Frontal cortex (tissue), 4 donors: Measurements from ENCODE around the gene CAMK2G. TPM values are rescaled to one million over a fixed set of nuclear protein-coding genes. Genes with fewer than 3 reads are reported as not detected.
A peak's percentile ranks its signal among the peaks of the same experiment; 100 is the strongest.

Experiments
- DNase-seq, 2 donors: peaks; one replicate each; pipeline ENCODE4 v3.0.0; 2012; ENCODE audit warnings: low spot score in 2 of 2
- FAIRE-seq: peaks from 2 replicates; lab custom pipeline; 2012; peaks lifted over from hg19 to GRCh38; lab: Jason Lieb, UNC
- total RNA-seq: library from RNA; depleted of rRNA; stranded (reverse); fragments of >200 nt; gene quantifications from one replicate; pipeline ENCODE4 v1.2.3, GENCODE V29; 2014
- donor health status: control.
- donor health status: control.
- donor health status: control.

Gene CAMK2G
- total RNA-seq, 1 donor from 2014 or later, result 50.1 TPM

DNA sequence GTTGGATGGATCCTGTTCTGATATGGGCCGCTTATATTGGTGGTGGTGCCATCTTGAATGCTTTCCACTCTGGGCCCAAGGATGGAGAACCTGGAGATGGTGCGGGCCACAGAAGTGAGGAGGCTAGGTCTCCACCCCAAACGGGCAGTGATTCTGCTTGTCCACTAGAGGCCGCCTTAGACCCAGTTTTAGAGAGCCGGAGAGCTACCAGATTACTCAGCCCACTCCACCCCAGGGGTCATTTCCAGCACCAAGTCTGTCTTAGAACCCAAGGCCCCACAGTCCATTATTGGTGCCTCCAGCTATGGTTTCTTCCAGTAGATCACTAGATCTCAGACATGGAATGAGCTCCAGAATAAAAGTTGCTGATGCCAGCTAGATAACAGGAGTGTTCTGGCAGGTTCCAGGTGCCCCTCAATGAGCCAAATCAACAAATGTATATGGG is 11.8 kb upstream of the CAMK2G start:
- DNase-seq (peak in 1 of 2 donors; percentile 72), FAIRE-seq (no peak)

DNA sequence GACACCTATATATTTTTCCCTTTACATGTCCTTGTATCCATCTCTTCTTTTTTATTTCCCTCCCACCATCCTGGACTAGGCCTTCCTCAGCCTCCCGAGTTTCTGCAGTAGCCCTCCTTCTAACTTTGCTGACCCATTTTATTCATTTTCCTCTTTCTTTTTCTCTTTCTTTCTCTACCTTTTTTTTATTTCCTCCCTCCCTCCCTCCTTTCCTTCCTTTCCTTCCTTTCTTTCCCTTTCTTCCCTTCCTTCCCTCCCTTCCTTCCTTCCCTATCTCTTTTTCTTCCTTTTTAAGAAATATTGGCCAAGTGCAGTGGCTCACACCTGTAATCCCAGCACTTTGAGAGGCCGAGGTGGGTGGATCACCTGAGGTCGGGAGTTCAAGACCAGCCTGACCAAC is 9.7 kb upstream of the CAMK2G start:
- FAIRE-seq, result no peak
- DNase-seq, result no peak

DNA sequence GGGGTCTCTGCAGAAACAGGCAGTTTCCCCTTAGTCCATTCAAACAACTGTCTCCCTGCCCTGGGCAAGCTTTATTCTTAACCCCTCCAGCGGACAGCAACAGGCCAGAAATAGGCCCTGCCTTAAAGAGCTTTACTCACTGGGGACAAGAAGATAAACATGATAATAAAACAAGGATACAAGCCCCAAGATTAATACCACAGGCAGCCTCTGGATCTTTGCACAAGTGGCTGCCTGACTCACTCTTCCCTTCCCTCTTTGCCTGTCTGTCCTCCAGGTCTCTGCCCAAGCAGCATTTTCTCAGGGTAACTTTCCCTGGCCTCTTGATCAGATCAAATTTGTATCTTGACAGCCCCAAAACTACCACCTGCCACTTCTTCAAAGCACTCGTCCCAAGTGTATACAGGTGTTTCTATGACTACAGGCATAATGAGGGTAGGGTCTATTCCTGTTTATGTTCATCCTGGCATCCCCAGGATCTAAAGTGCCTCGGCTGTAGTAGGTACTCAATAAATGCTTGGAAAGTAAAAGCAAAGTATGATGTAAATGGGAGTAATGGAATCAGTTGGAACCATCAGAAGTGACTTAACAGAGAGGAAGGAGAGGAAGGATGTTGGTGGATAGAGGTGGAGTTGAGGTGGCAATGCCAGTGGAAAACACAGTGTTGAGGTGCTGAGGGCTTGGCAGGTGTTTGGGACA is 7.0 kb upstream of the CAMK2G start:
- FAIRE-seq, result no peak

GRCh38 chr10:73879296-73880173 is 5.2 kb upstream of the CAMK2G start:
- FAIRE-seq, result no peak
- DNase-seq, result peak in 1 of 2 donors; percentile 73

More for the DNA sequence above, 7.0 kb upstream of the CAMK2G start:
- no peak for DNase-seq

DNA sequence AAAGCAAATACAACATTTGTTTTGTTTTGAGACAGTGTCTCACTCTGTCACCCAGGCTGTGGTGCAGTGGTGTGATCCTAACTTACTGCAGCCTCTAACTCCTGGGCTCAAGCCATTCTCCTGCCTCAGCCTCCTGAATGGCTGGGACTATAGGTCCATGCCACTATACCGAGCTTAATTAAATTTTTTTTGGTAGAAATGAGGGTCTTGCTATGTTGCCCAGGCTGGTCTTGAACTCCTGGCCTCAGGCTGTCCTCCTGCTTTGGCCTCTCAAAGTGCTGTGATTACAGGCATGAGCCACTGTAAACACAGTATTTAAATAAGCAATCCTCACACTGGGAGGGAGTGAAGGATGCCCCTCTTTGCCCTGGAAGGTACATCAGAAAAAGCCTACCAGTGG is 4.0 kb upstream of the CAMK2G start:
- FAIRE-seq (no peak), DNase-seq (no peak)

GRCh38 chr10:73877533-73878160 is 3.3 kb upstream of the CAMK2G start:
- FAIRE-seq (no peak), DNase-seq (no peak)

DNA sequence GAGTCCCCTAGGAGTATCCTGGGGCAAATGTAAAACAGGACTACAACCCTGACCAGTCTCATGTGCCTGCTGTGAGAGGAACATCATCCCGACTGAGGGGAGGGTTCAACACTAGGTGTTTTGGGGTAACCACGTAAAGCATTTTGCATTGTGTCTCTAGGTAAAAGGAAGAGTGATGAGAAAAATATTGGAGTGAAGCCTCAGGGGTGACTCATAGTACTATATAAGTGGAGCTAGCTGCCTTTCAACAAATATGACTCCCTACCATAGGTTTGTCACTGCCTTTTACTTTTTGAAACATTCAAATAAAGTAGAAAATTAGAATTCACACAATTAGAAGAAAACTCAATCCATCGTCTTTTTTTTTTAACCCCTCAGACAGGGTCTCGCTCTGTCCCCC is 2.6 kb upstream of the CAMK2G start:
- FAIRE-seq, result no peak
- no peak for DNase-seq

DNA sequence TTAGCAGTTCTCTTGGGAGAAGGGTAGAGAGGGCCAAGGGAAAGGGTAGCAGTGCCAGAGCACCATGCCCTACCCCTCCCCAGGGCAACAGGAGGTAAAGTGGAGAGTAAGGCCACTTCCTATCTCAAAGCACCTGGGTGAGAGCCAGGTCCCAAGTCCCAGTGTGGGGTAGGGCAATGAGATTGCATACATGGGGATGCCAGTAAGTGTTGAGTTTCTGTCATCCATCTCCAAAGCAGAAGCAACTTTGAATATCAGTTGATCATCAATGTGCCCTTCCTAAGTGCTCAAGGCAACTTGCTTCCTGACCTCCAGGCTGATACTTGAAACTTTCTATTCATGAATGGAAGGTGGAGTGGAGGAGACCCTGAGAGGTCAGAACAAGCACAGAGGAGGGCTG is 2.2 kb upstream of the CAMK2G start:
- FAIRE-seq (no peak), DNase-seq (no peak)

- no peak for DNase-seq
- FAIRE-seq, result no peak
These were observed 1.8 kb upstream of the CAMK2G start for GRCh38 chr10:73876157-73876556.

DNA sequence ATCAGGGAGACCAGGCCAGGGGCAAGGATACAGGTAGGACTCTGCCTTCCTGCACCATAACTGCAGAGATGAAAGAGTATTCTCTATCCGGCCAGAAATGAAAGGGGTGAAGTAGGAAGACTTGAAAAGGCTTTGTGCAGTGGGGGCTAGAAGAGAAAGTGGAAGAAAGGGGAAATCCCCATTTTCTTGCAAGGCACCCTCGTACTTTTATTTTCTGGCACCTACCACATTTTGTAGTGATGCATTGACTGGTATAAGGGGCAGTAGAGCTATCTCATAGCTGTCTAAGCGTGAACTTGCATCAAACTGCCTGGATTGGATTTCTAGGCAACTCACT is 752 bp upstream of the CAMK2G start:
- no peak for FAIRE-seq
- DNase-seq, result no peak

DNA sequence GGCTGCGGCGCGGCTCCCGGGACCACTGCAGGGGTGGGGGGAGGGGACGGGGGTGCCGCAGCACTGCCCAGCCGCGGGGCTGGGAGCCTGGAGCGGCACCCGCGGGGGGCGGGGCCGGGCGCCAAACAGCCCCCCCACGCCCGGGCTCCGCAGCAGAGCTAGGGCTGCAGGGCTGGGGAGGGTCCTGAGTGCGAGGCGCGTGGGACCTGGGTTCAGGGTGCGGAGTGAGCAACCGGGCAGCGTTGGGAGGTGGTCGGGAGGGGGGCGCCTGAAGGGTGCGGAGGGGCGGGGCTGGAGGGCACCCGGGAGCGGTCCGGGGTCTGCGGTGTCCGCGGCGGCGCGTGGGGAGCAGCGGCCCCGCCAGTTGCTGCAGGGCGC is 528 bp downstream of the CAMK2G start:
- DNase-seq, result no peak
- FAIRE-seq, result no peak

GRCh38 chr10:73873142-73873837 is 1.1 kb downstream of the CAMK2G start:
- no peak for FAIRE-seq

GRCh38 chr10:73872190-73872710 is 2.1 kb downstream of the CAMK2G start:
- DNase-seq, result no peak

More at GRCh38 chr10:73873142-73873837, 1.1 kb downstream of the CAMK2G start:
- DNase-seq, result no peak

GRCh38 chr10:73871295-73872189 is 2.8 kb downstream of the CAMK2G start:
- FAIRE-seq, result no peak

More at GRCh38 chr10:73872190-73872710, 2.1 kb downstream of the CAMK2G start:
- no peak for FAIRE-seq

GRCh38 chr10:73868655-73869195 is 5.6 kb downstream of the CAMK2G start:
- DNase-seq (no peak), FAIRE-seq (no peak)

More at GRCh38 chr10:73871295-73872189, 2.8 kb downstream of the CAMK2G start:
- no peak for DNase-seq

DNA sequence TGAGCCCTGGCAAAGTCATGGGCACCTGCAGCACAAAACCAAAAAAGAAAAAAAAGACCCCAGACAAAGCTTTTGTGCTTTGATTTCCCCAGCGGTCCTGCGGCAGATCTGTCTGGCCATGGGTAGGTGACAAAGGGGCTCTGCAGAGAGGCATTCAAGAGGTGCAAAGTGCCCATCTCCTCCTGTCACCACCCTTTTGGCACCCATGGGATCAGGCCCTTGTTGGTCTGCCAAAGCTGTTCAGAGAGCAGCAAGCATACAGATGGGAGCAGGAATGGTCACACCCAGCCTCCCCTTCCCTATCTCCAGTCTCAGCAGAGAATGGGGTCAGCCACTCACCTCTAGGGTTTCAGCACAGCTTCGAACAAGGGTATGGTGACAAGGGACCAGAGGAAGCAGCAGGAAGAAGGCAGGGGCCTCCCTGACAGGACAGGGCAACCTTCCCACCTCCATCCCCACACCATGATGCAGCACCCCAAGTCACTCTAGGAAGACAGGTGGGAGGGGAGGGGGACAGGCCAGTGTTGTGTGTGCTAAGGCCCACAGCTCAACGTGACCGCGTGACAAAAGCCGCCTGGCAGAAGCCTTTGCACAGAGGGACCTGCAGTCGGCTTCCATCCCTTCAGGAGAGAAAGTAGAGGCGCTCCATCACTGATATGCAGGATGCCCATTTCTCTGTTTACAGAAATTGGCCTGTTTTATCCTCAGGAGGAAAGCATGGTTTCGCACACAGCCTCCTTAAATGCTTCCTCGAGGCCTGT is 6.3 kb downstream of the CAMK2G start:
- FAIRE-seq (no peak), DNase-seq (no peak)

- FAIRE-seq (no peak), DNase-seq (no peak)
These were observed 7.1 kb downstream of the CAMK2G start for GRCh38 chr10:73867126-73867807.
